ENCODE results near the gene GGCX.

GGCX gene

DNA sequence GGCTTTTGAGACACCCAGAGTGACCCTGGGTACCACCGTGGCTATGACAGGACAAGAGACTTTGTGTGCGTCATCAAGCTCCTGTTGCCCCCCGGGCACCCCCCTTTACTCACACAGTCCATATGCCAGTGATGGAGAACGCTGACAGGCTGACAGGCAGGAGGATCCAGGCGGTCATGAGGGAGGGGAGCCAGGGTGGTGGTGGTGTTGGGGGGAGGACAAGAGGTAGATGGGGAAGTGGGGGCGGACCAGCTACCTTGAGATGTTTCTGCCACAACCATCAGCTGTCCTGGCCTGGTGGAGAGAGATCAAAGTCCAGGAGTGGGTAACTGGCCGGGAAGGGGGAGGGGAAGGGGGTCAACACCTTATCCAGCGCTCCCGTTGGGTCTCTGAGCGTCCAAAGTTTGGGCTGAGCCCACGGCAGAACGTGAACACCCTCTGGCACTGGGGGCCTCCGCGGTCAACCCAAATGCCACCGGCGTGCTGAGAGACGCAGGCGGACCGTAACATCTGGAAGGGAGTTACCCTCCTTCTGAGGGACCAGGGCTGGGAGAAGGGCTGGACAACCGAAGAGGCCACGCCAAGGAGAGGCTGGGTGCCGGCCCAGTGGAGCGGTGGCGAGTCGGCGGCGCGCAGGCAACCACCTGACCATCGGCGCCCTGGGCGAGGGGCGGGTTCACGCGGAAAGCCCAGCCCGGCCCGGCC, 40.6 kb upstream of the GGCX start:
- Histone ChIP-seq H3K4me1 (ENCODE audit: control insufficient read depth, insufficient read depth, low read length) (peaks cover 9% of the 10 kb centered on the region), H3K27ac (ENCODE audit: extremely low read depth, low read depth, low read length) (peak overlapping the region; percentile 51; the same call in 1 of the 2 replicates), H3K4me3 (ENCODE audit: low read depth, low read length) (peak overlapping the region; percentile 73), H3K36me3 (ENCODE audit: control insufficient read depth in 2 of 2, insufficient read depth in 1 of 2, low read length in 2 of 2) (peaks cover 11 to 31% of the 10 kb centered on the region in 2 experiments), H3K9me3 (ENCODE audit: control insufficient read depth, insufficient read depth, low read depth, low read length) (no peaks in the 10 kb centered on the region)
- TF ChIP-seq, protein P1, sequence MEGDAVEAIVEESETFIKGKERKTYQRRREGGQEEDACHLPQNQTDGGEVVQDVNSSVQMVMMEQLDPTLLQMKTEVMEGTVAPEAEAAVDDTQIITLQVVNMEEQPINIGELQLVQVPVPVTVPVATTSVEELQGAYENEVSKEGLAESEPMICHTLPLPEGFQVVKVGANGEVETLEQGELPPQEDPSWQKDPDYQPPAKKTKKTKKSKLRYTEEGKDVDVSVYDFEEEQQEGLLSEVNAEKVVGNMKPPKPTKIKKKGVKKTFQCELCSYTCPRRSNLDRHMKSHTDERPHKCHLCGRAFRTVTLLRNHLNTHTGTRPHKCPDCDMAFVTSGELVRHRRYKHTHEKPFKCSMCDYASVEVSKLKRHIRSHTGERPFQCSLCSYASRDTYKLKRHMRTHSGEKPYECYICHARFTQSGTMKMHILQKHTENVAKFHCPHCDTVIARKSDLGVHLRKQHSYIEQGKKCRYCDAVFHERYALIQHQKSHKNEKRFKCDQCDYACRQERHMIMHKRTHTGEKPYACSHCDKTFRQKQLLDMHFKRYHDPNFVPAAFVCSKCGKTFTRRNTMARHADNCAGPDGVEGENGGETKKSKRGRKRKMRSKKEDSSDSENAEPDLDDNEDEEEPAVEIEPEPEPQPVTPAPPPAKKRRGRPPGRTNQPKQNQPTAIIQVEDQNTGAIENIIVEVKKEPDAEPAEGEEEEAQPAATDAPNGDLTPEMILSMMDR (tag by site-specific recombination; IDR thresholded peaks at IDR 0.05), result no peak
- TF ChIP-seq ZNF398 (tag by site-specific recombination; IDR thresholded peaks at IDR 0.05), result peak; percentile 44
- no peak for TF ChIP-seq REPIN1 (tag by site-specific recombination; IDR thresholded peaks at IDR 0.05; ENCODE audit: low read depth)
- no peak for TF ChIP-seq ZNF138 (tag by site-specific recombination; IDR thresholded peaks at IDR 0.05; ENCODE audit: borderline replicate concordance)
- TF ChIP-seq SP2 (tag by site-specific recombination; IDR thresholded peaks at IDR 0.05), result peak; percentile 33
- peak; percentile 34; the same call in 1 of the 2 replicates for TF ChIP-seq ZNF600 (tag by site-specific recombination; IDR thresholded peaks at IDR 0.05)
- TF ChIP-seq PATZ1 (tag by site-specific recombination; IDR thresholded peaks at IDR 0.05), result 0 out of 2 replicates have a peak, but pooled peaks have one; percentile 20
- TF ChIP-seq ZNF335 (tag by site-specific recombination; conservative IDR thresholded peaks at IDR 0.05), result peak; percentile 88
- TF ChIP-seq ZNF2 (tag by site-specific recombination; IDR thresholded peaks at IDR 0.05), result no peak
- TF ChIP-seq KLF1 (tag by site-specific recombination; IDR thresholded peaks at IDR 0.05), result no peak
- no peak for TF ChIP-seq HIC1 (tag by site-specific recombination; IDR thresholded peaks at IDR 0.05)
- TF ChIP-seq ZNF121 (tag by site-specific recombination; IDR thresholded peaks at IDR 0.05), result no peak
- TF ChIP-seq, protein P2, sequence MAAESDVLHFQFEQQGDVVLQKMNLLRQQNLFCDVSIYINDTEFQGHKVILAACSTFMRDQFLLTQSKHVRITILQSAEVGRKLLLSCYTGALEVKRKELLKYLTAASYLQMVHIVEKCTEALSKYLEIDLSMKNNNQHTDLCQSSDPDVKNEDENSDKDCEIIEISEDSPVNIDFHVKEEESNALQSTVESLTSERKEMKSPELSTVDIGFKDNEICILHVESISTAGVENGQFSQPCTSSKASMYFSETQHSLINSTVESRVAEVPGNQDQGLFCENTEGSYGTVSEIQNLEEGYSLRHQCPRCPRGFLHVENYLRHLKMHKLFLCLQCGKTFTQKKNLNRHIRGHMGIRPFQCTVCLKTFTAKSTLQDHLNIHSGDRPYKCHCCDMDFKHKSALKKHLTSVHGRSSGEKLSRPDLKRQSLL (tag by site-specific recombination; IDR thresholded peaks at IDR 0.05), result no peak
- no peak for TF ChIP-seq ZSCAN16 (tag by site-specific recombination; IDR thresholded peaks at IDR 0.05)
- no peak for TF ChIP-seq ZNF521 (tag by site-specific recombination; IDR thresholded peaks at IDR 0.05)
- TF ChIP-seq ZNF174 (tag by site-specific recombination; IDR thresholded peaks at IDR 0.05), result no peak
- ChIA-PET POLR2A (interaction anchor here (0.5 to 3.0 kb wide), 9 partner anchors 10 to 695 kb away, joined by 3 to 31 read pairs (median 3); partner anchors contain the start of genes C2orf68, MAT2A and VAMP8), CTCF (interaction anchor here (0.6 to 1.2 kb wide), 3 partner anchors 40 to 216 kb away, joined by 3 to 7 read pairs (median 4); no protein-coding TSS in a partner anchor)

Measured in HEK293 (cell line).